Fibroblast of villous mesenchyme (primary cell): ENCODE data around the gene NOL11. TPM values are rescaled to one million over a fixed set of nuclear protein-coding genes. Genes with fewer than 3 reads are reported as not detected.

Source experiments
- DNase-seq: peaks from one replicate; pipeline ENCODE4 v3.0.0-alpha.2; 2010; ENCODE audit warnings: low read depth
- H3K4me3 ChIP-seq: 2 replicates; pipeline ENCODE4 v1.5.1; 2011; ENCODE audit warnings: low read depth, mild to moderate bottlenecking, low read length
- small RNA-seq: library from RNA; depleted of rRNA; stranded (forward); fragments of <200 nt; gene quantifications from one replicate; pipeline ENCODE3, GENCODE V24; 2012
- total RNA-seq: library from RNA; depleted of rRNA; stranded (reverse); fragments of >200 nt; gene quantifications from 2 replicates; pipeline ENCODE4 v1.2.3, GENCODE V29; 2012
- TF ChIP-seq, protein P1 (sequence below): IDR thresholded peaks from 2 replicates; pipeline ENCODE4 v1.5.1; 2012; ENCODE audit warnings: low read depth, mild to moderate bottlenecking, low read length; ENCODE audit not compliant: insufficient read depth

NOL11 gene
- total RNA-seq, 1 donor = 57.4 TPM

DNA sequence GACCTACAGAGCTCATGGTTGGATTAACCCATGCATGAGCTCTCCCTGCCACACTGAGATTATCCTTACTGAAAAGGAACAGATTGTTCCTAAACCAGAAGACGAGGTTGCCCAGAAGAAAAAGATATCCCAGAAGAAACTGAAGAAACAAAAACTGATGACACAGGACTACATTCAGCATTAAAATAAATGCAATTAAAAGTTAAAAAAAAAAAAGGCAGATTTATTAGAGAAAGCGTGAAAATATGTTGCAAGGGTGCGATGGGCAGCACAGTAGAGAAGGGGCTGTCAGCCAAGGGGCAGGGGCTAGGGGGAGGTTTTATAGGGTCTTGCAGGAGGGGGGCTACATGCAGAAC, 67.4 kb downstream of the NOL11 start:
- H3K4me3 ChIP-seq = no peak overlapping the region
- TF ChIP-seq, protein P1, sequence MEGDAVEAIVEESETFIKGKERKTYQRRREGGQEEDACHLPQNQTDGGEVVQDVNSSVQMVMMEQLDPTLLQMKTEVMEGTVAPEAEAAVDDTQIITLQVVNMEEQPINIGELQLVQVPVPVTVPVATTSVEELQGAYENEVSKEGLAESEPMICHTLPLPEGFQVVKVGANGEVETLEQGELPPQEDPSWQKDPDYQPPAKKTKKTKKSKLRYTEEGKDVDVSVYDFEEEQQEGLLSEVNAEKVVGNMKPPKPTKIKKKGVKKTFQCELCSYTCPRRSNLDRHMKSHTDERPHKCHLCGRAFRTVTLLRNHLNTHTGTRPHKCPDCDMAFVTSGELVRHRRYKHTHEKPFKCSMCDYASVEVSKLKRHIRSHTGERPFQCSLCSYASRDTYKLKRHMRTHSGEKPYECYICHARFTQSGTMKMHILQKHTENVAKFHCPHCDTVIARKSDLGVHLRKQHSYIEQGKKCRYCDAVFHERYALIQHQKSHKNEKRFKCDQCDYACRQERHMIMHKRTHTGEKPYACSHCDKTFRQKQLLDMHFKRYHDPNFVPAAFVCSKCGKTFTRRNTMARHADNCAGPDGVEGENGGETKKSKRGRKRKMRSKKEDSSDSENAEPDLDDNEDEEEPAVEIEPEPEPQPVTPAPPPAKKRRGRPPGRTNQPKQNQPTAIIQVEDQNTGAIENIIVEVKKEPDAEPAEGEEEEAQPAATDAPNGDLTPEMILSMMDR = no peak
- DNase-seq = no peak

DNA sequence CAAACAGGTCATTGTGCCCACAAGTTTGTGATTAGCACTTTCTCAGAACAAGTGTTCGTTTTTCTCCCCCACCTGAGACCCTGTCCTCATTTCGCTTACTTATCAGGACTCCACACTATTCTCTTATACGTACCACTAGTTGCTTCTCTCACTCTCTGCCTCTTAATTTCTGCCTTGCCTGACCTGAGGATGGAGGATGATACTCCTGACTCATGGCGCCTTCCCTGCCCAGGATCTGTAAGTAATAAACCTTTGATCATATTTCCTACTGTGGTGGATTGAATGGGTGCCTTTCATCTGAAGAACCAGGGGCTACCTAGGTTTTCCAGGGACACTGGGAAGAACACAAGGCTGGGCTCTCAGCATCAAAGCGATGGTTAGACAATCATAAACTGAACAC, 67.8 kb downstream of the NOL11 start:
- DNase-seq = no peak
- TF ChIP-seq, protein P1 = no peak
- H3K4me3 ChIP-seq = no peak overlapping the region

Small RNA genes lying within 50 kb of the gene (small RNA-seq; reads per million reads assigned to genes)
- 40.3 reads per million, percentile 95 among the genes with 10 or more reads in this experiment for gene SNORA38B

Other genes with a start within 250 kb of the NOL11 start
- 46.7 and 56.1 TPM in 2 replicates for gene BPTF, start 107.6 kb downstream of the NOL11 start, total RNA-seq